ENCODE data around the gene SALL1. TPM values are rescaled to one million over a fixed set of nuclear protein-coding genes. Genes with fewer than 3 reads are reported as not detected.

Gene SALL1
- total RNA-seq, 2 donors from 2014 or later: 0.14 to 4.8 TPM

- no peak overlapping the region for H3K27ac ChIP-seq
- H3K4me3 ChIP-seq: no peak overlapping the region
- no peaks in the 10 kb centered on the region for H3K9me3 ChIP-seq
- TF ChIP-seq POLR2AphosphoS5 (IDR thresholded peaks at IDR 0.05): no peak
- intact Hi-C loops (cut with DNase I): no loop called here
- no peaks in the 10 kb centered on the region for H3K36me3 ChIP-seq
- H3K27me3 ChIP-seq (replicated peaks; ENCODE audit: insufficient read depth): no peaks in the 10 kb centered on the region
- 59% methylated on average over 5 of the region's 5 CpGs for WGBS
- no peak for DNase-seq (ENCODE audit: low spot score)
- no peaks in the 10 kb centered on the region for H3K4me1 ChIP-seq (replicated peaks)
These were observed 57.3 kb downstream of the SALL1 start for GRCh38 chr16:51093726-51094280.
